ENCODE measurements around the gene BMP7.

BMP7 gene

GRCh38 chr20:57214948-57215347 is 51.5 kb downstream of the BMP7 start:
- no peak for TF ChIP-seq CTCF (IDR thresholded peaks at IDR 0.05; ENCODE audit: low read depth, low read length, missing control alignments)
- no peak overlapping the region for H3K4me3 ChIP-seq (ENCODE audit: low read depth, low read length)
- DNase-seq (ENCODE audit: low read depth) = no peak
- in situ Hi-C loops (cut with HindIII; ENCODE audit: low sequenced_read_pairs) = no loop called here

- H3K4me3 ChIP-seq (ENCODE audit: low read depth, low read length) = no peak overlapping the region
- in situ Hi-C loops (cut with HindIII; ENCODE audit: low sequenced_read_pairs) = no loop called here
- no peak for DNase-seq (ENCODE audit: low read depth)
- no peak for TF ChIP-seq CTCF (IDR thresholded peaks at IDR 0.05; ENCODE audit: low read depth, low read length, missing control alignments)
Observed at GRCh38 chr20:57214427-57214826, 52.0 kb downstream of the BMP7 start.

GRCh38 chr20:57213924-57214323 is 52.5 kb downstream of the BMP7 start:
- no peak for TF ChIP-seq CTCF (IDR thresholded peaks at IDR 0.05; ENCODE audit: low read depth, low read length, missing control alignments)
- in situ Hi-C loops (cut with HindIII; ENCODE audit: low sequenced_read_pairs) = no loop called here

GRCh38 chr20:57213291-57213690 is 53.1 kb downstream of the BMP7 start:
- no peak for TF ChIP-seq CTCF (IDR thresholded peaks at IDR 0.05; ENCODE audit: low read depth, low read length, missing control alignments)
- H3K4me3 ChIP-seq (ENCODE audit: low read depth, low read length) = no peak overlapping the region
- in situ Hi-C loops (cut with HindIII; ENCODE audit: low sequenced_read_pairs) = no loop called here
- DNase-seq (ENCODE audit: low read depth) = no peak

More at GRCh38 chr20:57213924-57214323, 52.5 kb downstream of the BMP7 start:
- DNase-seq (ENCODE audit: low read depth) = no peak
- H3K4me3 ChIP-seq (ENCODE audit: low read depth, low read length) = no peak overlapping the region

GRCh38 chr20:57212534-57213276 is 53.7 kb downstream of the BMP7 start:
- DNase-seq (ENCODE audit: low read depth) = peak; percentile 93
- no peak overlapping the region for H3K4me3 ChIP-seq (ENCODE audit: low read depth, low read length)
- in situ Hi-C loops (cut with HindIII; ENCODE audit: low sequenced_read_pairs) = no loop called here
- TF ChIP-seq CTCF (IDR thresholded peaks at IDR 0.05; ENCODE audit: low read depth, low read length, missing control alignments) = no peak

GRCh38 chr20:57211908-57212533 is 54.4 kb downstream of the BMP7 start:
- no peak overlapping the region for H3K4me3 ChIP-seq (ENCODE audit: low read depth, low read length)
- TF ChIP-seq CTCF (IDR thresholded peaks at IDR 0.05; ENCODE audit: low read depth, low read length, missing control alignments) = no peak
- DNase-seq (ENCODE audit: low read depth) = peak; percentile 15
- in situ Hi-C loops (cut with HindIII; ENCODE audit: low sequenced_read_pairs) = no loop called here
